ENCODE data around the gene CTLA4.
"Not testable (repeated sequence)": the region's sequence is repeated elsewhere in the genome, so short reads cannot be mapped to it uniquely, and the experiment has no call there.

Gene CTLA4

DNA sequence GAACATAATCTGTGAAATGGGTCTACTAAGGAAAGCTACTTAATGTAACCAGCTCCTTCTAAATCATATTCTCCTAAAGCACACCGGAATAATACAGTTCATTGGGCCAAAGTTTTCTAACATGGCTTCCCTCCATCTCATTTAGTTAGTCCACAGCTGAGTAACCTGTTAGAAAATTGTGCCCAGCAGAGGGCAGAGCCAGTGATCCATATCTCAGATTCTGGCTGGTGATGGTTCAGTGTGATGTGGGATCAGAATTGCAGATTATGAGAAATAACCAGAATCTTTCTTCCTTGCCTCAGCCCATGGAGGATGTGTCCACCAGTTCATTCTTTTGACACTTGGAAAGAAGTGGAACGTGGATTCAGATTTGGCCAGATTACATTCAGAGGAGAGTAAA lies 9.4 kb upstream of the CTLA4 start:
- no peak for FAIRE-seq

DNA sequence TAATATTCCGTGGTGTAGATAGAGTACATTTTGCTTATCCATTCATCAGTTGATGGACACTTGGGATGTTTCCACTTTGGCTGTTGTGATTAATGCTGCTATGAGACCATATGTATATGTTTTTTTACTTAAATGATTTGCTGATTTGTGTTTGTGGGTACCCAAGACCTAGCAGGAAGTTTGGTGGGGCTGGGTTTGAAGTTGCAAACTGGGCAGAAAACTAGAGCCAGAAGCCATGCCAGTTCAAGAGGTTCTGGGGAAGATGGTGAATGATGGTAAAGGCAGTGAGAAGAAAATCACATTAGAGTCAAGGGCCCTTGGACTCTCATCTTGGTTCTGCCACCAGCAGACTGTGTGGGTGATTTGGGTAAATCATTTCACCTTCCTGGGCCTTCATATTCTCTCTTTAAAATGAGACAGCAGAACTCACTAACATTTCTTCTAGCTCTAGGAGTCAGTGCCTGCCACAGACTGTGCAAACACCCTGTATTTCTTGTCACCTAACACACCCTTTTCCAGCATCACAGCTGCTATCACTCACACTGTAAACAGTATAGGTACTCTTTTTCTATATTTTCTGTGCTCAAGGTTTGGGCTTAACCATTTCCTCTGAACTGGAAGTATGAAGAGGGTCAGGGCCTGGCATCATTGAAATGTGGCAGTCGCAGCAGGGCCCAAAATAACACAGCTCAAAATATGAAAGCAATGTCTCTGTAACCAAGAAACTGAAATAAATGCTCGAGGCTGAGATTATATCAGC lies 8.4 kb upstream of the CTLA4 start:
- FAIRE-seq, result no peak

DNA sequence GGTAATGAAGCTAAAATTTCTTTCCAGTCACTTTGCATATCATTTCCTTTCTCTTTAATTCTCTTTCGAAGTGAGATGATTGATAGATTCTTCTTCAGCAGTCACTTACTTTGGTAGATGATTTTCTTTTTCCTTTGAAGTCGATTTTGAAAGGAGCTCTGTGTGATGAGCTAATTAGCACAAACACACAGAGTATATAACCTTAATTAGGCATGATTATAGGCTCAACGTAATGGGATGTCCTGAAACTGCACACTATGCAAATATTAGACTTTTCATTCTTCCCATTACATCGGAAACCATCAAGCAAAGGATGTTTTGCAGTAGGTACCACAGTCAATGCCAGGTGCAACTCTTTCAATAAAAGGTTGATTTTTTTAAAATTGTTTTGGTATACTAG lies 6.4 kb upstream of the CTLA4 start:
- no peak for FAIRE-seq

DNA sequence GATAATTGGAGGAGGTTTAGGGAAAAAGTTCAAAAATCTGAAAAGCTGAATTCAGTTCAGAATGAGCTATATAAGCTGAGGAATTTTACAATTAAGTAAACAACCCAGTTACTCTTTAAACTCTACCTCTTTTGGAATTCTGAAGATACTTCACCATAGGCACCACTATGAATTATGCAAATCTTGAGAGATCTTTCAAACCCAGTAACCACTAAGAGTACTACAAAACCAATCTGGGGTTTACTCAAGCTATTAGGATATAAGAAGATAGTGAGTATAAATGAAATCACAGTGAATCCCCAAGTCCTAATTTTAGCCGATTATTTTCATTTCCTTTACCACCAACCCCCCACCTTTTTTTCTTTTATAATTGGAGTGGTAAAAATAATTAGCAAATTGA lies 6.0 kb upstream of the CTLA4 start:
- FAIRE-seq, result no peak

DNA sequence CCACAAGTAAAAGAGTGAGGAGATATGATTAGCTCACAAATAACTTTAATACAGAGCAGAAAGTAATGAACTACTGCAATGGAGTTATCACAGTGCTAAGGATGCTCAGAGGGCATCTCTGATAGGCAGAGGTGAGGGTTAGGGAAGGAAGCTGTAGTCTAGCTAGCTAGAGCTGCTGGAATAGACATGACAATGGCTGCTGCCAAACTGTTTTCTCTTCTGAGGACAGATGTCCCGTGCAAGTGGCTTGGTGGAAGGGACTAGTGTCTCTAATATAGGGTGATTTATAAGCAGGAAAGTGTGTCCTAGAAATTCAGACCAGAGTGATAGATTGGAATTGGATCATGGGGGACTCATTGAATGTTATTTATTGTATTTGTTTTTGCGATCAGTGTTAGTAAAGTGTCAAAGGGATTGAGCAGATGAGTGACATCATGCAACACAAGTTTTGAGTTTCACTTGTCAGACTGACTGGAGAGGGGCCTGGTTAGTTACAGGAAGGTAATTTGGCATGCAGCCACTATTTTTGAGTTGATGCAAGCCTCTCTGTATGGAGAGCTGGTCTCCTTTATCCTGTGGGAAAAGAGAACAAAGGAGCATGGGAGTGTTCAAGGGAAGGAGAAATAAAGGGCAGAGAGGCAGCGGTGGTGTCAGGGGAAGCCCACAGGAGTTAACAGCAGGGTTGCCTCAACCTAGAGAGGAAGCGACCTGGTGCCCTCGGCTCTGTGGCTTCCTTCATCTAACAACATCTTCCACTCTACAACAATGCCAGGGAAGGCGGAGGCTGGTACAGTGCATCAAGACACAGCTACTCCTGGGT lies 1.9 kb downstream of the CTLA4 start:
- no peak for FAIRE-seq

DNA sequence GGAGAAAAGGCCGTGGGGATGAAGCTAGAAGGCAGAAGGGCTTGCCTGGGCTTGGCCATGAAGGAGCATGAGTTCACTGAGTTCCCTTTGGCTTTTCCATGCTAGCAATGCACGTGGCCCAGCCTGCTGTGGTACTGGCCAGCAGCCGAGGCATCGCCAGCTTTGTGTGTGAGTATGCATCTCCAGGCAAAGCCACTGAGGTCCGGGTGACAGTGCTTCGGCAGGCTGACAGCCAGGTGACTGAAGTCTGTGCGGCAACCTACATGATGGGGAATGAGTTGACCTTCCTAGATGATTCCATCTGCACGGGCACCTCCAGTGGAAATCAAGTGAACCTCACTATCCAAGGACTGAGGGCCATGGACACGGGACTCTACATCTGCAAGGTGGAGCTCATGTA lies 2.9 kb downstream of the CTLA4 start:
- no peak for FAIRE-seq

DNA sequence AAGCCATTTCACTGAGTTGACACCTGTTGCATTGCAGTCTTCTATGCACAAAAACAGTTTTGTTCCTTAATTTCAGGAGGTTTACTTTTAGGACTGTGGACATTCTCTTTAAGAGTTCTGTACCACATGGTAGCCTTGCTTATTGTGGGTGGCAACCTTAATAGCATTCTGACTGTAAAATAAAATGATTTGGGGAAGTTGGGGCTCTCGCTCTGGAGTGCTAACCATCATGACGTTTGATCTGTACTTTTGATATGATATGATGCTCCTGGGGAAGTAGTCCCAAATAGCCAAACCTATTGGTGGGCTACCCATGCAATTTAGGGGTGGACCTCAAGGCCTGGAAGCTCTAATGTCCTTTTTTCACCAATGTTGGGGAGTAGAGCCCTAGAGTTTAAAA lies 3.4 kb downstream of the CTLA4 start:
- FAIRE-seq, result no peak

DNA sequence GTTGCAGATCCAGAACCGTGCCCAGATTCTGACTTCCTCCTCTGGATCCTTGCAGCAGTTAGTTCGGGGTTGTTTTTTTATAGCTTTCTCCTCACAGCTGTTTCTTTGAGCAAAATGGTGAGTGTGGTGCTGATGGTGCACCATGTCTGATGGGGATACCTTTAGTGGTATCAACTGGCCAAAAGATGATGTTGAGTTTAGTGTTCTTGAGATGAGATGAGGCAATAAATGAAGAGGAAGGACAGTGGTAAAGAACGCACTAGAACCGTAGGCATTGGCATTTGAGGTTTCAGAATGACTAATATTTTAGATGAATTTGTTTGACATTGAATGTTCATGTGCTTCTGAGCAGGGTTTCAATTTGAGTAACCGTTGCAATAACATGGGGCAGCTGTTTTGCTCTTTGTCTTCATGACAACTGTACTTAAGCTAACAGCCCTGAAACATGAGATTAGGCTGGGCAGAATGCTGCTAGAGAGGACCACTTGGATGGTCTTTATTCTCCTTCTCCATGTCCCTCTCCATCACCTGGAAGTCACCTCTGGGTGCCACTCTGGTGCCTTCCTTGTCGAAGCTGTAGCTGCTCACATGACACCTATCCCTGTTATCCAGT lies 3.9 kb downstream of the CTLA4 start:
- no peak for FAIRE-seq

DNA sequence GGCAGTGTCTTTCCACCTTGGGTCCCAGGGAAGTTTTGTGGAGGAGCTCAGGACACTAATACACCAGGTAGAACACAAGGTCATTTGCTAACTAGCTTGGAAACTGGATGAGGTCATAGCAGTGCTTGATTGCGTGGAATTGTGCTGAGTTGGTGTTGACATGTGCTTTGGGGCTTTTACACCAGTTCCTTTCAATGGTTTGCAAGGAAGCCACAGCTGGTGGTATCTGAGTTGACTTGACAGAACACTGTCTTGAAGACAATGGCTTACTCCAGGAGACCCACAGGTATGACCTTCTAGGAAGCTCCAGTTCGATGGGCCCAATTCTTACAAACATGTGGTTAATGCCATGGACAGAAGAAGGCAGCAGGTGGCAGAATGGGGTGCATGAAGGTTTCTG lies 5.9 kb downstream of the CTLA4 start:
- FAIRE-seq, result no peak

DNA sequence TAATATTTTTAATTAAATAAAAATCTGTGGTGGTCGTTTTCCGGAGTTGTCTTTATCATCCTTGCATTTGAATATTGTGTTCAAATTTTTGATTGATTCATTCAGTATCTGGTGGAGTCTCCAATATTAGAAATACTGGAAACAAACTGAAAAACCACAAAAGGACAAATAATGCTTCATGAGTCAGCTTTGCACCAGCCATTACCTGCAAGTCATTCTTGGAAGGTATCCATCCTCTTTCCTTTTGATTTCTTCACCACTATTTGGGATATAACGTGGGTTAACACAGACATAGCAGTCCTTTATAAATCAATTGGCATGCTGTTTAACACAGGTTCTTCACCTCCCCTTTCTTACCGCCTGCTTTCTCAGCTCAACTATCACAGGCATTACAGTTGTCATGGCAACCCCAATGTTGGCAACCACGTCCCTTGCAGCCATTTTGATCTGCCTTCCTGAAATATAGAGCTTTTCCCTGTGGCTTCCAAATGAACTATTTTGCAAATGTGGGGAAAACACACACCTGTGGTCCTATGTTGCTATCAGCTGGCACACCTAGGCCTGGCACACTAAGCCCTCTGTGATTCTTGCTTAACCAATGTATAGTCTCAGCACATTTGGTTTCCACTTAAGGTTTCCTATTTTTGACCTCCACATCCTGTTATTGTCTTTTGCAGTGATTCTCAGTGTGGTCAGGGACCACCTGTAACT lies 6.5 kb downstream of the CTLA4 start:
- no peak for FAIRE-seq

DNA sequence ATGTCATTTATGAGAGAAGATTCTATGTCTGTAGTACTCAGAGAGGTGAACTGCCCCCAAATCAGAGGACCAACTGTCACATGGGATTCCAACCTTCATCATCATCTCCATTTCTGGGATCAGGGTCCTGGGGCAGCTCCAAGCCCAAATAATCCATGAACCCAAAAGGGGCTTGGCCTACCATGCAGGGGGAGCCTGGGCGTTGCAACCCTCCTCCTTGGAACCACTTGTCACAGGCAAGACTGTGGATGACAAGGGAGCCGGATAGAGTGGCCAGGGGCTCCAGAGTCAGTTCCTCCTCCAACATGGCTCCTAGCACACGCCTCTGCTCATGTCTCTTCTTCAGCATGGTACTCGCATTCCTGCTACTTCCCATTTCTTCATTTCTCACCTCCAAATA lies 7.9 kb downstream of the CTLA4 start:
- FAIRE-seq, result no peak

DNA sequence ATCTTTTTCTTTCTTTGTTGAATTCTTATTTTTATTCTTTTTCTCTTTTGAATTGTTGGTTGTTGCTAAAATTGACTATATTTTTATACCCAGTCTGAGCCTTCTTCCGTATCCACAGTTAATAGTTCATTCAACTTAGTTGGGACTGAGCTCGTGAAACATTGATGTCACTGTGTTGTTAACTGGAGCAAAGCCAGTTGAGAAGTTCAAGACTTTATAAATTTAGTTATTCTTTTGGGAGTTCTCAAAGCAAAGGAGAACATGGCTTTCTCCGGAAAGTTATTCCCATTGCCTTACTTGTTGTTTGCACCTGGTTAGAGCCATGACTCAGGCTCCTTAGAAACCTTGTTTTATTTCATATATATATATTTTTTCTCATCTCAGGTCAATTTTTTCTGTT lies 8.8 kb downstream of the CTLA4 start:
- FAIRE-seq, result no peak

DNA sequence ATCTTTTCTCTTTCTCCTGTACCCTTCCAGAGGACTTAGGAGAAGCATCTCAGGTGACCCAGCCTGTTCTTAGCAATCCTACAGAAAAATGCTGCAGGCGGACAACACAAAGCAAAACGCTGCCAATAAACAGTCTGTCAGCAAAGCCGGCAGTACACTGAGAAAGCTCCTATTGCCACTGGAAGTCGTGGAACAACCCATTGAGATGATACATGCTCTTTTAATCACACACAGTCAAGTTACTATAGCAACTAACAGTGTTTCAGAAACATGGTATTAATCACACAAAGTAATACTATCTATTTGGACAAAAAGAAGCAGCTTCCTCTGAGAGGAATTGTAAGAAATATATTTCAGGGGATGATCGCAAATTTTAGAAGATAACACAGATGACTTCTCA lies 10.5 kb downstream of the CTLA4 start:
- no peak for FAIRE-seq

DNA sequence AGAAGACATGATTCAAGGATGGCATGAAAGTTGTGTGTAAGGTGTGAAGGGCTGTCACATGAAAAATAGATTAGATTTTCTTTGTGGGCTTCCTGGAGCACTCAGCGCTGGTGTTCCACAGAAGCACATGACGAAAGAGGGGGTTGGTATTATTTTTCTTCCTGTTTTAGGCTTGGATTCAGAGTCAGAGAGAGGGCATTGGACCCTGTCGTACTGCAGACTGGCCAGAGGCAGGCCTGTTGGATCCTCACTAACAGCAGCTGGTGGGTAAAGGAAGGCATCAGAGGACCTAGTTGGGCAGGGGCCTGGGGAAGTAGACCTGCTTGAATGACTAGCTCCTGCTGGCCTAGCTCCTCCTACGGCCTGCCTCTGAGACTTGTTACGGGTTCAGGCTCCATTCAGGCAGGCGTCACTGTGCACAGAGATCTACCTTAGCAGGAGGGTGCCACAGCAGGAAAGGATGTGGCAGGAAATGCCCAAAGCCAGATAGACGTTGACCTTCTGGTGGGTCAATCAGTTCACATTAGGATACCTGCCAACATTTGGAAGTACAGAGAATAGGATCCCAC lies 13.1 kb downstream of the CTLA4 start:
- FAIRE-seq, result no peak

DNA sequence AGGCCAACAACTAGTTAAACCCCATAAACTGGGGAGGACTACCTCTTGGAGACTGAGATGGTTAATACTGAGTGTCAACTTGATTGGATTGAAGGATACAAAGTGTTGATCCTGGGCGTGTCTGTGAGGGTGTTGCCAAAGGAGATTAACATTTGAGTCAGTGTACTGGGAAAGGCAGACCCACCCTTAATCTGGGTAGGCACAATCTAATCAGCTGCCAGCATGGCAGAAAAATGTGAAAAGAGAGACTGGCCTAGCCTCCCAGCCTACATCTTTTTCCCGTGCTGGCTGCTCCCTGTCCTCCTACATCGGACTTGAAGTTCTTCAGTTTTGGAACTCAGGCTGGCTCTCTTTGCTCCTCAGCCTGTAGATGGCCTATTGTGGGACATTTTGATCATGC lies 13.6 kb downstream of the CTLA4 start:
- not testable (repeated sequence) for FAIRE-seq

DNA sequence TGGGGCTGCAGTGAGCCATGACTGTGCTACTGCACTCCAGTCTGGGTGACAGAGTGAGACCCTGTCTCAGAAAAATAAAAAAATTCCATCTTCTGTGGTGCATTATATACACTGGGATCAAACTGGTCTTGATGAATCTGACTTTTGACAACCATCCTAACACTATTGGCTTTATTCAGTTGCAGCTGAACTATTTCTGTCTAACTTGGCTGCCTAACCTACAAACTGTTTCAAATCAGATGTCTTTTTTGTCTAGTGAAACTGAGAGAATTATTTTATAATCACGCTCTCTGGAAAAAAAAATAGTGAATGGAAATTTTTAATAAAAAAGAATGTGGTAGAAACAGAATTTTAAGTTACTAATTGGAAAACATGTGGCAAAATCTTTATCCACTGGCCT lies 15.0 kb downstream of the CTLA4 start:
- no peak for FAIRE-seq

DNA sequence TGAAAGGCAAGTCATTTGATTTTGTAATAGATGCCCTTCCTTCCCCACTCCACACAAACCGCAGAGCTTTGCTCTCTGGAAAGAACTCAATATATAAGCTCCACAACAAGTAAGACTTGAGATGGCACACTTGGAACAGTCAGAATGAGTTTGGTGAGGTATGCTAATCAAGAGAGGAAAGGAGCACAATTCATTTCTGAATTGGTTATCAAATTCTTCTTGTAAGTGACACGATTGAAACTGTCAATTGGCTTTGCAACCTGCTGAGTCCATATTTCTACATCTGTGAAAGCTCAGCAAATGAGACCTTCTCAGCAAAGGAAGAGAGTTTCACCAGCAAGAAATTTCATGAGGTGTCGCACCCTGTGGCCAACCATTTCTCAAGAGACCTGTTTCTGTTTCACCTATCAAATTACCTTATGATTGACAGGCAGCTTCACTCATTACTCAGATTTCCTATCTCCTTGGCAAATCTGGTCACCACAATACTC lies 19.1 kb downstream of the CTLA4 start:
- FAIRE-seq, result no peak

DNA sequence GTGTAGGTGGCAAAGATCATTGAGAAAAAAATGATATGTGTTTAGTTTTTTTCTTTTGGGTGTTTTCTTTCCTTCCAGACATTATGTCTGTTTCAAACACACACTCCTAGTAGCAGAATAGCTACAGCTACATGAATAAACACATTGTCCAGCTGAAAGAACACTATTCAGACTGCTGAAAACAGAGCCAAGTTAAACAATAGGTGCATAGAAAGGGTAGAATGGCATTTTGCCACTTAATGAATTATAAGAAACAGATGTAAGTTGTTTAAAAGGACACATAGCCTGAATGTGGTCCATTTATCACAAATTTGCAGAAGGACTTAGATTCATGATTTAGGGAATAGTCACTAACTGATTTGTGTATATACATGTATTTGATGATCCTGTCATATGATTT lies 20.1 kb downstream of the CTLA4 start:
- no peak for FAIRE-seq

DNA sequence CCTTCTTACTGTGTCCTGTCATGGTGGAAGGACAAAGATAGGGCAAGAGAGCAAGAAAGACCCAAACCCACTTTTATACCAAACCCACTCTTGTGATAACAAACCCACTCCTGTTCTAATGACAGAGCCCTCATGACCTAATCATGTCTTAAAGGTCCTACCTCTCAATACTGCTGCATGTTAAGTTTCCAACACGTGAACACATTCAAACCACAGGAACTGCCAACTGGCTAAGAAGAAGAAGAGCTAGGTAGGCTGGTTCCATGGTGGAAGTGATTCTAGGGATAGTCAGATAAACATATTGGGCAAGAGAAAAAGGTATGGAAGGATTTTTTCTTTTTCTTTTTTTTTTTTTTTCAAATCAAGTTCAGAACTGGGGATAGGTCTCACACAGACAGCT lies 22.0 kb downstream of the CTLA4 start:
- FAIRE-seq, result no peak

DNA sequence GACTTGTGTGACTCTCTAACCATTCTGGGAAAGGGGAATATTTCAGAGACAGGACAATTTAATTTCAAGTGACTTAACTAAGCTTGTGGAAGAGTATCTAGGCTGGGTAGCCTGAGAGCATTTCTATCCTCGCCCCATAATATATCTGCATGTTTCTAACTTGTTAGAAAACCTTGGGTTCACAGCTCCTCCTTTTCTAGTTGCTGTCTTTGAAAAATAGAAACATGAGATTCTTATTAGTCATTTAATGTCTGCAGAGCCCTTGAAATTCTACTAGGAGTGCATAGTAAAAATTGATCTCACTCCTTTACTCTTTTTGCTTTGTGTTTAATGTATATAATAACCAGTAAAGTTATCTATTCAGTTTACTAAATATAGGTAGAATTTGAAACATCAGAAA lies 22.4 kb downstream of the CTLA4 start:
- no peak for FAIRE-seq

DNA sequence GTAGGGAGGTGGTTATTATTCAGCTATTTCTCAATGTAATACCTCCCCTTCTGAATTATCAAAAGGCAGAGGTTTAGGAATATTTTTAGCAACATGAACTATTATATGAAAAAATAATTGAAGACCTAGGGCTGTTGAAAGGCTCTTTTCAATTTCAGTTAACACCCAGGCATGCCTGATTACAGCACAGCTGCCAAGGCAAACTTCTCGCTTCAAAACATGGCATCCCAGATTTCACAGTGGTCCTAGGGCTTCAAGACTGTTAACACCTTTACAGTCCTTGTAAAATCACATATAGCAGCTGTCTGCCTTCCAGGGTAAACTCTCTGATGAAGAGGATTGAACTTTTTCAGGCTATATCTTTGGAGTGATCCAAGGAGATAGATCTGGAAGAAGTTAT lies 23.2 kb downstream of the CTLA4 start:
- FAIRE-seq, result no peak

DNA sequence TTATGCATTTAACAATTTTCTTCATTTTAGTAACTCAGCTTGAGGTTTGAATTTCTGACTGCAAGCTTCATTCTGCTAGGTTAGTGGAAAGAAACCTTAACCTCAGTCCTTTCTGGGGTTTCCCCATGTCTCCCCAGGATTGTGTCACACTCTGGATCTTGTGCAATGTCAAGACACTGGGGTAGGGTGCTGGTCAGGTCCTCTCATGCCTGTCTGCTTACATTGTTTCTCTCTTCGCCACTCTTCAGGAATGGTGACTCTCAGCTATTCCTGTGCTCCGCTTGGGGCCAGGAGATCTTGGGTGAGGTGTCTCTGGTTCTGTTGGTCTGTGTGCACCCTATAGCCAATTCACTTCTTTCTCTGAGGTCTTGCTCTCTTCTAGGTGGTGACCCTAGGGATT lies 23.9 kb downstream of the CTLA4 start:
- FAIRE-seq, result no peak

DNA sequence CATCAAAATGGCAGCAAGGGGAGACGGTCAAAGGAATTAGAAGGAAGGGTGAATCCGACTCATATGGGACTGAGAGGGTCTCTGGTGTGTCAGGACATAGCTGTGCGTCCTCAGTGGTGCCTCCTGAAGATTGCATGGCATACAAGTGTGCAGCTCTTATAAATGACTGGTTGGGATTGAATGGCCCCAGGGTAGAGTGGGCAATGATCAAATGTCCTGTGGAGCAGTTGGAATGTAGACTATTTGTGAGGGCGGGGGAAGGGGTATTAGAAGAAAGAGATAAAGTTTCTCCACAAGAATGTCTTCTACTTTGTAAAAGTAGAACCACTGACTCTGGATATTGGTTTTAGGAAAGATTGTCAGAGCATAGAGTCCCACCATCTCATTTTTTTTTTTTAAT lies 24.6 kb downstream of the CTLA4 start:
- FAIRE-seq, result no peak

Measured in colon (tissue), 2 donors.